SJSA1 (cell line): Measurements from ENCODE around the gene GNAQ. TPM values are rescaled to one million over a fixed set of nuclear protein-coding genes. Genes with fewer than 3 reads are reported as not detected.

Experiments
- DNase-seq, 2 experiments: peaks; one replicate each; pipeline ENCODE4 v3.0.0-alpha.2; 2015 to 2020; ENCODE audit warnings: low spot score in 2 of 2, low read depth in 1 of 2
- H3K27ac ChIP-seq: fragments of 250-450 bp; sonication (Bioruptor Pico); 2 replicates; pipeline ENCODE4 v1.5.1; 2020; ENCODE audit warnings: mild to moderate bottlenecking, moderate library complexity
- H3K27me3 ChIP-seq: fragments of 250-450 bp; sonication (Bioruptor Pico); replicated peaks from 2 replicates; pipeline ENCODE4 v1.5.1; 2020; ENCODE audit warnings: mild to moderate bottlenecking, moderate library complexity
- H3K36me3 ChIP-seq: fragments of 250-450 bp; sonication (Bioruptor Pico); 2 replicates; pipeline ENCODE4 v1.5.1; 2020; ENCODE audit warnings: mild to moderate bottlenecking
- H3K4me1 ChIP-seq: fragments of 250-450 bp; sonication (Bioruptor Pico); replicated peaks from 2 replicates; pipeline ENCODE4 v1.6.1; 2021; ENCODE audit warnings: mild to moderate bottlenecking
- H3K4me3 ChIP-seq: fragments of 250-450 bp; sonication (Bioruptor Pico); 2 replicates; pipeline ENCODE4 v1.5.1; 2020; ENCODE audit warnings: mild to moderate bottlenecking
- H3K9me3 ChIP-seq: fragments of 250-450 bp; sonication (Bioruptor Pico); replicated peaks from 2 replicates; pipeline ENCODE4 v1.5.1; 2020; ENCODE audit warnings: mild to moderate bottlenecking
- total RNA-seq: library from RNA; depleted of rRNA; stranded (reverse); fragments of >200 nt; shearing (Covaris generic); gene quantifications from 2 replicates; pipeline ENCODE4 v1.2.3, GENCODE V29; 2014

GNAQ gene
- total RNA-seq, 1 experiment from 2014 or later, result 46.2 TPM

- Histone ChIP-seq H3K36me3 (peaks cover 3% of the 10 kb centered on the region), H3K27me3 (no peaks in the 10 kb centered on the region), H3K4me1 (peaks cover 34% of the 10 kb centered on the region), H3K27ac (no peak overlapping the region), H3K4me3 (no peak overlapping the region), H3K9me3 (no peaks in the 10 kb centered on the region)
- DNase-seq, result no peak
These were observed 4.7 kb downstream of the GNAQ start for GRCh38 chr9:78026947-78027346.

GRCh38 chr9:78026416-78026815 is 5.2 kb downstream of the GNAQ start:
- H3K27ac ChIP-seq, result no peak overlapping the region
- DNase-seq, result no peak
- no peak overlapping the region for H3K4me3 ChIP-seq
- H3K36me3 ChIP-seq, result peaks cover 3% of the 10 kb centered on the region; the same call in 1 of the 2 replicates
- H3K9me3 ChIP-seq, result no peaks in the 10 kb centered on the region
- H3K4me1 ChIP-seq, result peaks cover 40% of the 10 kb centered on the region
- no peaks in the 10 kb centered on the region for H3K27me3 ChIP-seq

- H3K4me3 ChIP-seq, result no peak overlapping the region
- DNase-seq, result no peak
- H3K27me3 ChIP-seq, result no peaks in the 10 kb centered on the region
- H3K27ac ChIP-seq, result no peak overlapping the region
- peaks cover 39% of the 10 kb centered on the region for H3K4me1 ChIP-seq
- no peaks in the 10 kb centered on the region for H3K9me3 ChIP-seq
- H3K36me3 ChIP-seq, result no peaks in the 10 kb centered on the region
These were observed 6.4 kb downstream of the GNAQ start for GRCh38 chr9:78025186-78025585.

GRCh38 chr9:78023003-78023741 is 8.4 kb downstream of the GNAQ start:
- H3K4me1 ChIP-seq, result peaks cover 26% of the 10 kb centered on the region
- H3K9me3 ChIP-seq, result no peaks in the 10 kb centered on the region
- H3K4me3 ChIP-seq, result no peak overlapping the region
- no peak for DNase-seq
- H3K27ac ChIP-seq, result no peak overlapping the region
- H3K36me3 ChIP-seq, result no peaks in the 10 kb centered on the region
- no peaks in the 10 kb centered on the region for H3K27me3 ChIP-seq

GRCh38 chr9:78021697-78022096 is 9.9 kb downstream of the GNAQ start:
- Histone ChIP-seq H3K27me3 (no peaks in the 10 kb centered on the region), H3K4me3 (no peak overlapping the region), H3K4me1 (peaks cover 25% of the 10 kb centered on the region), H3K36me3 (no peaks in the 10 kb centered on the region), H3K27ac (no peak overlapping the region), H3K9me3 (no peaks in the 10 kb centered on the region)
- no peak for DNase-seq

GRCh38 chr9:78017190-78017693 is 14.4 kb downstream of the GNAQ start:
- Histone ChIP-seq H3K27ac (no peak overlapping the region), H3K27me3 (no peaks in the 10 kb centered on the region), H3K4me3 (no peak overlapping the region), H3K36me3 (no peaks in the 10 kb centered on the region), H3K9me3 (no peaks in the 10 kb centered on the region), H3K4me1 (peaks cover 16% of the 10 kb centered on the region)
- DNase-seq, result no peak

- DNase-seq, result no peak
- H3K4me1 ChIP-seq, result peaks cover 6% of the 10 kb centered on the region; the same call in 1 of the 2 replicates
- no peak overlapping the region for H3K4me3 ChIP-seq
- no peaks in the 10 kb centered on the region for H3K36me3 ChIP-seq
- H3K27me3 ChIP-seq, result no peaks in the 10 kb centered on the region
- H3K9me3 ChIP-seq, result no peaks in the 10 kb centered on the region
- H3K27ac ChIP-seq, result no peak overlapping the region
These were observed 16.4 kb downstream of the GNAQ start for GRCh38 chr9:78015241-78015640.

- no peak overlapping the region for H3K27ac ChIP-seq
- H3K36me3 ChIP-seq, result no peaks in the 10 kb centered on the region
- no peaks in the 10 kb centered on the region for H3K27me3 ChIP-seq
- H3K4me1 ChIP-seq, result peaks cover 6% of the 10 kb centered on the region; the same call in 1 of the 2 replicates
- H3K9me3 ChIP-seq, result no peaks in the 10 kb centered on the region
- H3K4me3 ChIP-seq, result no peak overlapping the region
- DNase-seq, result no peak
These were observed 16.8 kb downstream of the GNAQ start for GRCh38 chr9:78014776-78015175.

GRCh38 chr9:78013934-78014333 is 17.7 kb downstream of the GNAQ start:
- H3K9me3 ChIP-seq, result no peaks in the 10 kb centered on the region
- H3K4me1 ChIP-seq, result peaks cover 6% of the 10 kb centered on the region; the same call in 1 of the 2 replicates
- no peak overlapping the region for H3K4me3 ChIP-seq
- no peaks in the 10 kb centered on the region for H3K27me3 ChIP-seq
- DNase-seq, result no peak
- H3K27ac ChIP-seq, result no peak overlapping the region
- H3K36me3 ChIP-seq, result no peaks in the 10 kb centered on the region

- H3K4me1 ChIP-seq, result peaks cover 6% of the 10 kb centered on the region; the same call in 1 of the 2 replicates
- no peak for DNase-seq
- H3K9me3 ChIP-seq, result no peaks in the 10 kb centered on the region
- H3K27me3 ChIP-seq, result no peaks in the 10 kb centered on the region
- no peaks in the 10 kb centered on the region for H3K36me3 ChIP-seq
- H3K4me3 ChIP-seq, result no peak overlapping the region
- no peak overlapping the region for H3K27ac ChIP-seq
These were observed 20.6 kb downstream of the GNAQ start for GRCh38 chr9:78011049-78011448.

- Histone ChIP-seq H3K4me1 (peaks cover 6% of the 10 kb centered on the region; the same call in 1 of the 2 replicates), H3K4me3 (no peak overlapping the region), H3K36me3 (peaks cover 2% of the 10 kb centered on the region; the same call in 1 of the 2 replicates), H3K27me3 (no peaks in the 10 kb centered on the region), H3K9me3 (no peaks in the 10 kb centered on the region), H3K27ac (no peak overlapping the region)
- no peak for DNase-seq
These were observed 21.2 kb downstream of the GNAQ start for GRCh38 chr9:78010445-78010844.

- Histone ChIP-seq H3K9me3 (no peaks in the 10 kb centered on the region), H3K4me3 (no peak overlapping the region), H3K27ac (no peak overlapping the region), H3K27me3 (no peaks in the 10 kb centered on the region), H3K4me1 (peaks cover 9% of the 10 kb centered on the region; the same call in 1 of the 2 replicates), H3K36me3 (peaks cover 3% of the 10 kb centered on the region; the same call in 1 of the 2 replicates)
- DNase-seq, result no peak
These were observed 22.4 kb downstream of the GNAQ start for GRCh38 chr9:78009186-78009585.

GRCh38 chr9:78006734-78007133 is 24.9 kb downstream of the GNAQ start:
- Histone ChIP-seq H3K27me3 (no peaks in the 10 kb centered on the region), H3K4me1 (peaks cover 19% of the 10 kb centered on the region), H3K9me3 (no peaks in the 10 kb centered on the region), H3K4me3 (no peak overlapping the region), H3K27ac (no peak overlapping the region), H3K36me3 (peaks cover 3% of the 10 kb centered on the region)
- DNase-seq, result no peak

- H3K36me3 ChIP-seq, result peaks cover 3% of the 10 kb centered on the region
- no peaks in the 10 kb centered on the region for H3K9me3 ChIP-seq
- H3K27me3 ChIP-seq, result no peaks in the 10 kb centered on the region
- no peak overlapping the region for H3K4me3 ChIP-seq
- H3K4me1 ChIP-seq, result peaks cover 20% of the 10 kb centered on the region
- no peak overlapping the region for H3K27ac ChIP-seq
- no peak for DNase-seq
These were observed 26.2 kb downstream of the GNAQ start for GRCh38 chr9:78005231-78006002.
